ENCODE measurements around the gene TENT4A. TPM values are rescaled to one million over a fixed set of nuclear protein-coding genes. Genes with fewer than 3 reads are reported as not detected.
A peak's percentile ranks its signal among the peaks of the same experiment; 100 is the strongest.

Gene TENT4A
- total and polyA plus RNA-seq, 2 of the 4 experiments (the other 2 are of a cell fraction), result 5.9 to 17.2 TPM

- Histone ChIP-seq H3K14ac (replicated peaks; ENCODE audit: low read depth, low read length) (no peak overlapping the region), H3K9me3 (ENCODE audit: control insufficient read depth, insufficient read depth, low read length) (no peaks in the 10 kb centered on the region), H4K20me1 (ENCODE audit: insufficient read depth, low read length) (no peaks in the 10 kb centered on the region), H3K9me1 (ENCODE audit: insufficient read depth, low read length) (no peaks in the 10 kb centered on the region), H3K4me3 (ENCODE audit: insufficient read depth, low read depth, low read length) (no peak overlapping the region), H3K23ac (ENCODE audit: low read depth, low read length) (no peak overlapping the region), H3K79me1 (ENCODE audit: low read depth in 1 of 2, low read length in 2 of 2) (no peaks in the 10 kb centered on the region), H4K91ac (ENCODE audit: insufficient read depth, low read depth, low read length) (no peak overlapping the region), H3K4me1 (ENCODE audit: control insufficient read depth, insufficient read depth, low read length) (no peaks in the 10 kb centered on the region), H3K27me3 (ENCODE audit: control insufficient read depth, insufficient read depth, low read length) (no peaks in the 10 kb centered on the region), H2BK15ac (ENCODE audit: low read depth, low read length) (no peak overlapping the region), H3K36me3 (ENCODE audit: control insufficient read depth, insufficient read depth, low read length) (no peaks in the 10 kb centered on the region), H2AFZ (replicated peaks; ENCODE audit: low read length, poor library complexity) (peak overlapping the region; percentile 68), H2BK120ac (ENCODE audit: low read depth, low read length) (no peak overlapping the region), H2BK20ac (ENCODE audit: low read depth, low read length) (no peak overlapping the region), H2AK5ac (ENCODE audit: low read depth, low read length) (no peak overlapping the region), H3K4me2 (ENCODE audit: low read depth, low read length) (no peak overlapping the region), H2BK5ac (ENCODE audit: low read depth, low read length, poor library complexity, severe bottlenecking) (no peak overlapping the region), H3K27ac (ENCODE audit: insufficient read depth, low read length) (no peak overlapping the region), H2AK9ac (replicated peaks; ENCODE audit: low read depth, low read length, poor library complexity) (peak overlapping the region; percentile 88), H3K9ac (ENCODE audit: low read depth, low read length) (no peak overlapping the region), H4K8ac (ENCODE audit: low read depth in 2 of 2, low read length in 2 of 2) (no peak overlapping the region), H3K56ac (ENCODE audit: extremely low read depth, insufficient read depth, low read length) (no peak overlapping the region), H3K4ac (ENCODE audit: low read depth, low read length) (no peak overlapping the region), H4K5ac (ENCODE audit: low read depth, low read length) (no peak overlapping the region), H3K18ac (ENCODE audit: low read depth, low read length) (no peak overlapping the region)
- dilution Hi-C loops (cut with HindIII; ENCODE audit: low sequenced_read_pairs, unreplicated experiment), result no loop called here
- peak; percentile 44 for DNase-seq
- no TSS peak for BruUV-seq (replicated peaks)
- ATAC-seq (ENCODE audit: low read depth), result peak; percentile 35
- in situ Hi-C loops (cut with MboI; ENCODE audit: low sequenced_read_pairs), result loop anchor here (5.0 kb wide), 1 partner anchor 981 kb away; no protein-coding TSS in a partner anchor
- CTCF ChIA-PET, result interaction anchor here (0.6 to 1.5 kb wide), 2 partner anchors 30 to 279 kb away, joined by 3 to 4 read pairs; no protein-coding TSS in a partner anchor
- POLR2A ChIA-PET (ENCODE audit: unreplicated experiment), result no interaction called here
- 54% methylated on average over 2 of the region's 12 CpGs; no CpG with 5 or more reads in 1 of the 2 experiments for WGBS, 2 experiments (ENCODE audit: extremely low coverage in 2 of 2, insufficient read length in 1 of 2)
- TF ChIP-seq MXI1 (IDR thresholded peaks at IDR 0.05; ENCODE audit: borderline replicate concordance, low read depth, low read length) (no peak), POLR2A (IDR thresholded peaks at IDR 0.05; ENCODE audit: low read depth, low read length) (no peak), CHD1 (IDR thresholded peaks at IDR 0.05; ENCODE audit: low read depth, low read length) (no peak), NFE2L2 (IDR thresholded peaks at IDR 0.05; ENCODE audit: low read depth, low read length) (no peak), FOS (IDR thresholded peaks at IDR 0.05; ENCODE audit: low read depth, low read length) (no peak), CEBPB (IDR thresholded peaks at IDR 0.05; ENCODE audit: low read depth, low read length) (no peak), RFX5 (IDR thresholded peaks at IDR 0.05; ENCODE audit: low read depth, low read length) (no peak), MAZ (IDR thresholded peaks at IDR 0.05; ENCODE audit: borderline replicate concordance, low read depth, low read length) (peak; percentile 52)
- intact Hi-C loops (cut with micrococcal nuclease), result loop anchor here (5.0 kb wide), 1 partner anchor 1051 kb away; no protein-coding TSS in a partner anchor
These were observed 53.4 kb downstream of the TENT4A start for GRCh38 chr5:6766604-6767093.
